Measurements from ENCODE around the gene ZNF385B.
"Not testable (repeated sequence)": the region's sequence is repeated elsewhere in the genome, so short reads cannot be mapped to it uniquely, and the experiment has no call there.

Gene ZNF385B

DNA sequence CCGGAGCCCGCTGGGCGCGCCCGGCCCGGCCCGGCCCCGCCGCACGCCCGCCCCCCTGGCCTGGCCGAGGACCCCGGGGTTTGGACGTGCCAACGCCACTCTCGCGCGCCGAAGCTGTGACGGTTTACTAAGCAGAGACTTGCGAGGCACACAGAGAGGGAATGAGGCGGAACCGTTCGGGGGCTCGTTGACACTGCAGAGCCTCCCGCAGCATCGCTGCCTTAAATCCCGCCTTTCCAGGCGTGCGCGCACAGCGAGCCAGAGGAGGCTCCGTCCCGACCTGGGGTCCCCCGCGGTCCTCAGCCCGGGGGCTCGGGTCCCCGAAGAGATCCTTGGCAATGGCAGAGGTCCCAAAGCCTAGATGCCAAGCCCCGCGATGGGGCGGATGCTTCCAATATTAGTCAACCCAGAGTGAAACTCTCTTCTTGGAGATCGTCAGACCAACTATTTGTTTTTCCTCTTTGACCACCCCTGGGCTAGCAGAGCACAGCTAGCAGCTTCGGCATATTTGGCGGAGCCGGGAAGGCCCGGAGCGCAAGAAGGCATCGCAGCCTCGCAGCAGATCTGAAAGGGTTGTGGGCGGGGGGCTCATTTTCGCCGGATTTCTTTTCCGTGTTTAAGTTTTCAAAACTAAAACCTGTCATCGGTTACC is at the start of gene ZNF385B:
Gene ZNF385B, minus strand, starts transcription at position 197 of the 652 bp plus-strand sequence.
- no peak for DNase-seq (ENCODE audit: low read depth)

GRCh38 chr2:179910735-179911113 is 49.3 kb upstream of the ZNF385B start:
- no peak for DNase-seq (ENCODE audit: low read depth)

DNA sequence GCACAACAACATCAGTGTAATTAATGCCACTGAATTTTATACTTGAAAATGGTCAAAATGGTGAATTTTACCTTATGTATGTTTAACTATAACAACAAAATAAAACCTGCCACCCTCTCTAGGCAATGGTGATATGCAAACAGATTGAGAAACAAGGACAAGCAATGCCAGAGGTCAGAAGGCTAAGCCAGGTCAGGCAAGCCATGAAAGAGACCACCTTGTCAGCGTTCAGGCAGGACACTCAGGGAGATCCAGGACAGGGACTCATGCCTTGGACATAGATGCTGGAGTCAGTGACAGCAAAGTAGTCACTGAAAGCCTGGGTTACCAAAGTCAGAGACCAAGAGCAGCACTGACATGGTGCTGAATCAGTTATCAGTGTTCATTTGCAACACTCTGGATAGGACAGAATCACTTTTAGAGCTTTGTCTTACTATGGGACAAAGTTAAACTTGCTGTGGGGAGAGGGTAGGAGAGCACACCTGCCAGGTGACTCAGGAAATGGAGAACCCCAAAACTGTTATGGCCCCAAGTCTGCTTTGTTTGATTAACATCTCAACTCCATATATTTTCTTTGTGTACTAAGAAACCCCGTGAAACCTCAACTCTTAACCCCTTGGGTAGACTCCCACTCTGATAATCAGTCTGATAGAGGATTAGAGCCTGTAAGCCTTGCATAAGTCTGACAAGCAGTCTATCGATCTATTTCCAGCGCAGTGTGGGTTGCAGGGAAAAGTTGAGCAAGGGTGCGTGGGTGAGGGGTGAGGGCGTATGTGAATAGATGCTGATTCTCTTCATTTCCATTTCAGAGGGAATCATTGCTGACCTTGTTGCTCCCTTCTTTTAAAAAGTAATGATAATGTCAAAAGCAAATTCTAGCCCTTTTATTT is 48.7 kb upstream of the ZNF385B start:
- no peak for DNase-seq (ENCODE audit: low read depth)

- DNase-seq (ENCODE audit: low read depth), result no peak
Measured at GRCh38 chr2:179900655-179901054, 39.2 kb upstream of the ZNF385B start.

DNA sequence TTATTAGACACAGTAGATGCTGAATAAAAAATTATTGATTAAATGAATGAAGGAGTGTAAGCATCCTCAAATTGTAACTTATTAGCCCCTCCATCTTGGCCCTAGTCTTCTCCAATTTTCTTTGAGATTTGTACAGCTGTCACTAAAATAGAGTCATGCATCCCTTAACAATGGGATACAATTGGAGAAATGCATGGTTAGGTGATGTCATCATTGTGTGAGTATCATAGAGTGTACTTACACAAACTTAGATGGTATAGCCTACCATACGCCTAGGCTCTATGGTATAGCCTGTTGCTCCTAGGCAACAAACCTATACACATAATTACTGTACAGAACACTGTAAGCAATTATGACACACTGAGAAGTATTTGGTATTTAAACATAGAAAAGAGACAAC is 38.3 kb upstream of the ZNF385B start:
- no peak for DNase-seq (ENCODE audit: low read depth)

- DNase-seq (ENCODE audit: low read depth), result peak; percentile 18
Measured at GRCh38 chr2:179898873-179899272, 37.5 kb upstream of the ZNF385B start.

DNA sequence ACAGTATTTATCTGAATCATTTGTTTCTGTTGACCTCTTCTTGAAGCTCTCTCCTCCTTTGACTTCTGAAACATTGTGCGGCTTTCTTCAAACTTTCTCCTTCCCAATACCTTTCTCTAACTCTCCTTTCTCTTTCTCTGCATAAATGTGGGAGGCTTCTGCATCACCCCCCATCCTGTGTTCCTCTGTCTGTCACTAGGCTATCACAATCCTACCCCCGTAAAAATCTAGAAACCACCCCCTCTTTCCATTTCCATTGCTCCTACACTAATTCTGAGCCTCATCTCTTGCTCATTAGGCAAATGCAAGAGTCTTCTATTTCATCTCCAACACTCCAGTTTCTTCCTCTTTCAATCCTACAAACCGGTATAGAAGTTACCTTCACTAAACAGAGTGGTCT is 32.2 kb upstream of the ZNF385B start:
- DNase-seq (ENCODE audit: low read depth), result no peak

GRCh38 chr2:179891237-179891636 is 29.8 kb upstream of the ZNF385B start:
- DNase-seq (ENCODE audit: low read depth), result no peak

DNA sequence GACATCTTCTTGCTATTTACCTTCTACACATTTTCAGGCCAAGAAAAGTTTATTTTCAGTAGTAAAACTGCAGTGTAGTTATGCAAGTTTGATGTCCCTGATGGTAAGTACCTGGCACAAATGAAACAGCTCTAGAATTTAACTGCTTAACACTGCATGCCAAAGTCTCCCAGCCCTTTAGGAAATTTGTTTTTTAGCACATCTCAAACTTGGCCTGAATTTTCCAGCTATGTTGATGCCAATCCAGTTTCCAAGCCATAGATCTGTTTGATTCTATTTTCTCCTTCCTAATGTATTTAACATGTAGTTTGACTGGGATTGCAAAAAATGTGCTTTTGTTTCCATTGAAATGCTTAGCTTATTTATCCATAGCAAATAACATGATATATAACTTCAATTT is 29.3 kb upstream of the ZNF385B start:
- DNase-seq (ENCODE audit: low read depth), result no peak

- DNase-seq (ENCODE audit: low read depth), result not testable (repeated sequence)
Measured at GRCh38 chr2:179888642-179889041, 27.2 kb upstream of the ZNF385B start.

- DNase-seq (ENCODE audit: low read depth), result no peak
Measured at GRCh38 chr2:179884193-179884592, 22.8 kb upstream of the ZNF385B start.

- DNase-seq (ENCODE audit: low read depth), result no peak
Measured at GRCh38 chr2:179882851-179883806, 21.7 kb upstream of the ZNF385B start.

GRCh38 chr2:179877601-179878364 is 16.4 kb upstream of the ZNF385B start:
- DNase-seq (ENCODE audit: low read depth), result no peak

DNA sequence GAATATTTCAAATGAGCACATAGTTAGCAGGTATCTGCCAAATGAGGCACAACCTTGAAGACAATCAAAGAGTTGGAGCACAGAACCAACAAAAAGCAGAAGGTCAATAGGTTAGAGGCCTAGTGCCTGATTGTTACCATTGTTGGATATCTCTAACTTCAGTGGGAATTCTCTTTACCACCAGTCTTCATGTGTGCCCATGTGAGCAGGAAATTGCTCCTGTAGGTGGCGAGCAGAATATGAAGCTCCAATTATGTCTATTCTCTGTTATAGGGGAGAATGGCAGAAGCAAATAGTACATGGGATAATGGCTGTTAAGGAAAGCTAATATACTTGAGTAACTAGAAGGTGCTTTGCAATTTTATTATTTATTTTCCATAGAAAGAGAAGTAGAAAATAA is 14.9 kb upstream of the ZNF385B start:
- no peak for DNase-seq (ENCODE audit: low read depth)

GRCh38 chr2:179875864-179876263 is 14.5 kb upstream of the ZNF385B start:
- no peak for DNase-seq (ENCODE audit: low read depth)

DNA sequence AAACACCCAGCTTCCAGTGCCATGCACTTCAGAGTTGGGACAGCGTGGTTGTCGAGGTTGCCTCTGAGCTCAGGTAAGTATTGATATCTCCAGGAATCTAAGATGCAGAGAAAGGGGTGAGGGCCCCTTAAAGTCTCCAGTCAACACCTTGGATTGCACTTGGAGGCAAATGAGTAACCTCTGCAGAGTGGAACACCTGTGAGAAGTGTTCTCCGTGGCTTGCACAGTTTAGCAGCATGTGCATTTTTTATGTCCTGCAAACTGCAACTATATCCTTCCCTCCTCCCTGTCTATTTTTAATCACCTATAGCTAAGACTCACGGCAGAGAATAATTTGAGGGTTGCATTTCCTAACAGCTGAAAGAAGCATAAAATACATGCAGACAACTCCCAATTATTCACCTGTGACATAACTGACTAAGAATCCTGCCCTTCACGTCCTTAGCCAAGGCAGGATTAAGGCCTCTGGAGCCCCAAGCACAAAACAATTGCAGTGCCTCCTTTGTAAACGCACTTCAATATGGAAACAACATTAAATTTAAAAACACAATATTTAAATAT is 1.6 kb upstream of the ZNF385B start:
- no peak for DNase-seq (ENCODE audit: low read depth)

GRCh38 chr2:179861027-179861415 is 391 bp downstream of the ZNF385B start:
- no peak for DNase-seq (ENCODE audit: low read depth)

DNA sequence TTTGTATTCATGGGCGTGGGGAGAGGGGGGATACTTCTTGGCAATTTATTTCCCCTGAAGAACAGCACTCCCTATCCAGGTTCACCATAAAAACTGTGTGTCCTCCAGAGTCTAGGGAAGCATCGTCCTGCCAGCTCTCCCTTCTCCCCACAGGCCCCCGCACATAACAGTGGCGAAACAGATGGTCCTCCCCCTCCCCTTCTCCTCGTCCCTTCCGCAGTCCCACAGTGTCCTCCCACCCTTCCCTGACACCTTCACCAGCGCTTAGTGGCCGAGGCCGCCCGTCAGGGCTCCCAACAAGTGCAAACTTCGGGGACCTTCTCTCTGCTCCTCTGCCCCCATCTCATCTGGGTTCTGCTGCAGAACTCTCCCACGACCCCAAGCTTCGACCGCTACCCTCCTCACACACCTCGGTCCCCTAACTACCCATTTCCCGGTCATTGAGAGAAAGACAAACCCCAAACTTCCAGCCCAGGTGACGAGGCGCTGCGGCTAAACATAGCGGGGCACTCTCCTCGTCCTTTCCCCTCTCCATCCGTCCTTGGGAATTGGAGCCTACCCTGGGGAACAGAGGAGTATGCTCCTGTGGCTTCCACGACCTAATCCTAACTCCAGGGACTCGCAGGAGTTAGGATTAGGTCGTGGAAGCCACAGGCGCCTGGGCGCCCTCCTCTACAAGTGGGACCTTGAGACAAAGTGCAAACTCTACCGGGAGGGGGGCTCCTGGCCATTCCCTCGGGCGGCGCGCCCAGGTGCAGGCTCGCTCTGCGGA is 971 bp downstream of the ZNF385B start:
- no peak for DNase-seq (ENCODE audit: low read depth)

DNA sequence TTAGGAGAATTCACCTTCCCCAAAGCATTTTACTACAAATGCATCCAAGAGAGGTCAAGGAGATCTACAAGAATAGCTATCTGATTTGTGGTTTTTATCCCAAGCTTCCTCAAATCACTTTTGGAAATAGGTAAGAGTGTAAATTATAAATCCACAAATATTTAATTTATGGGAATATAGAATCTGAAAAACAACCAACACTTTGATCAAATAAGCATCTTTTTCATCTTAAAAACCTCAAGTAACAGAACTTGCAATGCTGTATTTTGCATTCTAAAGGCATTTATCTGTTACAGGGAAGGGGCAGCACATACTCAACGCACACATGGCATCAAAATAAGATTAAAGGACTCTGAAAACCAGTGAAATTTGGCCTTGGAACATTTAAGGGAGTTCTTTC is 1.9 kb downstream of the ZNF385B start:
- no peak for DNase-seq (ENCODE audit: low read depth)

DNA sequence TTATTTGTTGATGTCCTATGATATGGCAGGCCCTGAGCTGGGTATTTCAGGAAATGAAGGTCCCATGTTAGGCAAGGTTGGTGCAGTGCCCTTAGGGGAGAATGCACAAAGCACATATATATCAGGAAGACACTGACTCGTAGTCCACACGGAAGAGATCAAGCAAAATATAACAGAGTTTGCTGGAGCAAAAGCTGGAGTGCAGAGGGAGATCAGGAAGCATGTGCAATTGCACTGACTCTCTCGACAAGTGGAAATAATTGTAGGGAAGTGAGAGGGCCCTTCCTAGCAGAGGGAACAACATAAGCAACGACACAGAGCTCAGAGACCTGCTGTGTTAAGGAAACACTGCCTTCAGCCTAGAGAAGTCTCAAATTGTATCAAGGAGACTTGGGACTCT is 4.2 kb downstream of the ZNF385B start:
- DNase-seq (ENCODE audit: low read depth), result no peak

DNA sequence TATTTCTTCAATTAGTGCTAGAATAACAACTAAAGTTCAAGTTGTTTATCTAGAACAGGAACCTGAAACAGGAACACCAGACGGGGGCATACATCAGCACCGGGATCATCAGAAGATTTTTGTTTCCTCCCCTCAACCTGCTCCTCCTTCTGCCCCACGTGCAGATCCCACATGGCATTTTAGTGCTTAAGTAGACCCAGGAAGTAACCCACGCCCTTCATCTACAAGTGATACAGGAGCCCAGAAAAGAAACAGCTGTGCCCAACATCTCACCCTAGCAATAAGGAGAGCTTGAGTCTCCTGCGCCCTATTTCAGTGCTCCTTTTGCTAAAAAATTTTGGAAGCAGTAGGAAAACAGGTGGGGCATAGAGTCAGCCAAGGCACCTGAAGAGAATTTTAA is 5.2 kb downstream of the ZNF385B start:
- no peak for DNase-seq (ENCODE audit: low read depth)

All from CMK (cell line).